GM13977 (cell line): ENCODE results near the gene ZNF346.
"Not testable (repeated sequence)": the region's sequence is repeated elsewhere in the genome, so short reads cannot be mapped to it uniquely, and the experiment has no call there.

ENCODE experiments used
- DNase-seq: peaks from one replicate; pipeline ENCODE4 v3.0.0; 2012; ENCODE audit warnings: low spot score
- in situ Hi-C: fragments of 300-500 bp; cut with MboI; formaldehyde crosslinking; loops from one replicate; pipeline ENCODE4 v1.12.0; 2022; ENCODE audit warnings: low sequenced_read_pairs, low pct_unique_long_range_greater_than_20kb, mixed read lengths, inconsistent platforms; ENCODE audit not compliant: unreplicated experiment
- TF ChIP-seq, protein P1 (sequence below): IDR thresholded peaks from 2 replicates; pipeline ENCODE4 v1.5.1; 2012; ENCODE audit warnings: mild to moderate bottlenecking, control low read depth; ENCODE audit not compliant: insufficient read depth; ENCODE audit errors: extremely low read depth, missing control alignments

ZNF346 gene, protein sequence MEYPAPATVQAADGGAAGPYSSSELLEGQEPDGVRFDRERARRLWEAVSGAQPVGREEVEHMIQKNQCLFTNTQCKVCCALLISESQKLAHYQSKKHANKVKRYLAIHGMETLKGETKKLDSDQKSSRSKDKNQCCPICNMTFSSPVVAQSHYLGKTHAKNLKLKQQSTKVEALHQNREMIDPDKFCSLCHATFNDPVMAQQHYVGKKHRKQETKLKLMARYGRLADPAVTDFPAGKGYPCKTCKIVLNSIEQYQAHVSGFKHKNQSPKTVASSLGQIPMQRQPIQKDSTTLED

DNA sequence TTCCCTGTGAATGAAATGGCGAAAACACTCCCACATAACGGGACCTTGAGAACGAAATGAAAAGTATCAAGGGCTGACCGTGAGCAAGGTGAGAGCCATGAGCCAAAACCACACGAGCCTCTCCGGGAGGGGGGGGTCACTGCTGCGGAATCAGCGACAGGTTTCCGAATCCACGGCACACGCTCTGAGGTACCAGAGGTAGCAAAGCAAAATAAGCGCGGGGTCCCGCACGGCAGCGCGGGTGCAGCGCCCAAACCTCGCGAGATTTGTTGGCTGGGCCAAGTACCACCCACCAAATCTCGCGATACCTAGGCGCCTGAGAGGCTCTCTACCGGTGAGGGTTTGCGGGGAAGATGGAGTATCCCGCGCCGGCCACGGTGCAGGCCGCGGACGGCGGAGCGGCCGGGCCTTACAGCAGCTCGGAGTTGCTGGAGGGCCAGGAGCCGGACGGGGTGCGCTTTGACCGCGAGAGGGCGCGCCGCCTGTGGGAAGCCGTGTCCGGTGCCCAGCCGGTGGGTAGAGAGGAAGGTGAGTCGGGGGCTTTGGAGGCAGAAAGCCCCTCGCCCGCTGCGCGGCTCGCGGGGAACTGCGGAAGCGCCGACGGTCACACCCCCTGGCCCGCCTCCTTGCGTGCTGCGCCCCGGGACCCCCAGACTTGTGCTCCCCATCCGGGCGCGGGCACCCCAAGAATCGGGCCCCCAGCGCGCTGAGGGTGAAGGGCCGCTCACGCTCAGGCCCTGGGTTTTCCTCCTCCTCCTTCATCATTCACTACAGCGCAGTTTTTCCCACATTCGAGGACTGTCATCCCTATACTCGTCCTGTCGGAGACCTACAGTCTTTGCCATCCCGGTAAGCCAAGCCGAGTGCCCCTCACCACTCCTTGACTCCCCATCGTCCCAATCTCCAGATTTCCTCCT lies at the start of gene ZNF346:
ZNF346 (plus strand) TSS at position 311 of the 917 bp plus-strand sequence; CDS start at position 354, 43 bp downstream.
- peak; percentile 97 for DNase-seq
- in situ Hi-C loops: no loop called here
- TF ChIP-seq, protein P1, sequence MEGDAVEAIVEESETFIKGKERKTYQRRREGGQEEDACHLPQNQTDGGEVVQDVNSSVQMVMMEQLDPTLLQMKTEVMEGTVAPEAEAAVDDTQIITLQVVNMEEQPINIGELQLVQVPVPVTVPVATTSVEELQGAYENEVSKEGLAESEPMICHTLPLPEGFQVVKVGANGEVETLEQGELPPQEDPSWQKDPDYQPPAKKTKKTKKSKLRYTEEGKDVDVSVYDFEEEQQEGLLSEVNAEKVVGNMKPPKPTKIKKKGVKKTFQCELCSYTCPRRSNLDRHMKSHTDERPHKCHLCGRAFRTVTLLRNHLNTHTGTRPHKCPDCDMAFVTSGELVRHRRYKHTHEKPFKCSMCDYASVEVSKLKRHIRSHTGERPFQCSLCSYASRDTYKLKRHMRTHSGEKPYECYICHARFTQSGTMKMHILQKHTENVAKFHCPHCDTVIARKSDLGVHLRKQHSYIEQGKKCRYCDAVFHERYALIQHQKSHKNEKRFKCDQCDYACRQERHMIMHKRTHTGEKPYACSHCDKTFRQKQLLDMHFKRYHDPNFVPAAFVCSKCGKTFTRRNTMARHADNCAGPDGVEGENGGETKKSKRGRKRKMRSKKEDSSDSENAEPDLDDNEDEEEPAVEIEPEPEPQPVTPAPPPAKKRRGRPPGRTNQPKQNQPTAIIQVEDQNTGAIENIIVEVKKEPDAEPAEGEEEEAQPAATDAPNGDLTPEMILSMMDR: peak; percentile 54

DNA sequence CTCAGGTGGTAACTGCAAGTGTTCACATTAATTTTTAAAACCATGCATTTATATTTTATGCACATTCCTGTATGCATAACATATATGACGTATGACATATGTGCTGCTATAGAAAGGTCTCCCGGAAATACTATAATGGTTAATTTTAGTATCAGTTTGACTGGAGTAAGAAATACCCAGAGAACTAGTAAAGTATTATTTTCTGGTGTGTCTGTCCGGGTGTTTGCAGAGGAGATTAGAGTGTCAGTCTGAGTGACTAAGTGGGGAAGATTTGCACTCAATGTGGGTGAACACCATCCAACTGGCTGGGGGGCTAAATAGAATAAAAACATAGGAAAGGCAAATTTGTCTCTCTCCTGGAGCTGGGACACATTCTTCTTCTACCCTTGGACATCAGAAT lies 42.8 kb upstream of the ZNF346 start:
- DNase-seq: no peak
- TF ChIP-seq, protein P1: no peak
- in situ Hi-C loops: no loop called here

DNA sequence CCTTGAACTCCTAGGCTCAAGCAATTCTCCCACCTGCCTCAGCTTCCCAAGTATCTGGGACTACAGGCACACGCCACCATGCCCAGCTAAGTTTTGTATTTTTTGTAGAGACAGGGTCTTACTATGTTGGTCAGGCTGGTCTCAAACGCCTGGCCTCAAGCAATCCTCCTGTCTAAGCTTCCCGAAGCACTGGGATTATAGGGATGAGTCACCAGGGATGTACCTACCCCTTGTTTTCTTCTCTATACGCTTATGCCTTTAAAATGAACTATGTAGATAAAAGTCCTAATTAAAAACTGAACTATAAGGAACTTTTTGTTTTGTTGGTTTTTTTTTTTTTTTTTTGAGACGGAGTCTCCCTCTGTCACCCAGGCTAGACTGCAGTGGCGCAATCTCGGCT lies 41.7 kb upstream of the ZNF346 start:
- in situ Hi-C loops: no loop called here
- DNase-seq: no peak
- TF ChIP-seq, protein P1: no peak

DNA sequence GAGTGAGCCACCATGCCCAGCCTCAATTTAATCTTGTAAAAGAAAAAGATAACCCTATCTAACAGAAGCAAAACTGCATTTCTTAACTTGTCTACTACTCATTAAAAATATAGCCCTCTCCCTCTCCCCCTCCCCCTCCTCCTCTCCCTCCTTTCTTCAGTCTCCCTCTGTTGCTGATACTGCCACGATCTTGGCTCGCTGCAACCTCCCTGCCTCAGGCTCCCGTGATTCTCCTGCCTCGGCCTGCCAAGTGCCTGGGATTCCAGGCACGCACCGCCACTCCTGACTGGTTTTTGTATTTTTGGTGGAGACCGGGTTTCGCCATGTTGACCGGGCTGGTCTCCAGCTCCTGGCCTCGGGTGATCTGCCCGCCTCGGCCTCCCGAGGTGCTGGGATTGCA lies 39.4 kb upstream of the ZNF346 start:
- in situ Hi-C loops, DNase-seq: not testable (repeated sequence)

DNA sequence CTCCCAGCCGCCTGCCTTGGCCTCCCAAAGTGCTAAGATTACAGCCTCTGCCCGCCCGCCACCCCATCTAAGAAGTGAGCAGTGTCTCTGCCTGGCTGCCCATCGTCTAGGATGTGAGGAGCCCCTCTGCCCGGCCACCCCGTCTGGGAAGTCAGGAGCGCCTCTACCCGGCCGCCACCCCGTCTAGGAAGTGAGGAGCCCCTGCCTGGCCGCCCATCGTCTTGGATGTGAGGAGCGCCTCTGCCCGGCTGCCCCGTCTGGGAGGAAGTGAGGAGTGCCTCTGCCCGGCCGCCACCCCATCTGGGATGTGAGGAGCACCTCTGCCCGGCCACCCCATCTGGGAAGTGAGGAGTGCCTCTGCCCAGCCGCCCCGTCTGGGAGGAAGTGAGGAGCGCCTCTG lies 38.9 kb upstream of the ZNF346 start:
- in situ Hi-C loops, DNase-seq: not testable (repeated sequence)

DNA sequence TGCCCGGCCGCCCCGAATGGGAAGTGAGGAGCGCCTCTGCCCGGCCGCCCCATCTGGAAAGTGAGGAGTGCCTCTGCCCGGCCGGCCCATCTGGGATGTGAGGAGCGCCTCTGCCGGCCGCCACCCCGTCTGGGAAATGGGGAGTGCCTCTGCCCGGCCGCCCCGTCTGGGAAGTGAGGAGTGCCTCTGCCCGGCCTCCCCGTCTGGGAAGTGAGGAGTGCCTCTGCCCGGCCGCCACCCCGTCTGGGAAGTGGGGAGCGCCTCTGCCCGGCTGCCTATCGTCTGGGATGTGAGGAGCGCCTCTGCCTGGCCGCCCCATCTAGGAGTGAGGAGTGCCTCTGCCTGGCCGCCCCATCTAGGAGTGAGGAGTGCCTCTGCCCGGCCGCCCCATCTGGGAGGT lies 38.3 kb upstream of the ZNF346 start:
- DNase-seq, in situ Hi-C loops: not testable (repeated sequence)

DNA sequence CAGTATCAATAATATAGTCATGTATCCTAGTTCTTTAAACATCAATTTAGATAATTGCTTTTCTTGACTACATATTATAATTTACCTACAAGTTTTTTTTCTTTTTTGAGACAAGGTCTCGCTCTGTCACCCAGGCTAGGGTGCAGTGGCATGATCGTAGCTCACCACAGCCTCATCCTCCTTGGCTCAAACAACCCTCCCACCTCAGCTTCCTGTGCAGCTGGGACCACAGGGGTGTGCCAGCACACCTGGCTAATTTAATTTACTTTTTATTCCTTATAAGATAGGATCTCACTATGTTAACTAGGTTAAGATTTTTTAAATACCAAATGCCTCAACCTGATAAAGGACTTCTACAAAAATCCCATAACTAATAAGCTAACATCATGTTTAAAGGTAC lies 37.0 kb upstream of the ZNF346 start:
- in situ Hi-C loops: no loop called here
- DNase-seq: no peak
- TF ChIP-seq, protein P1: no peak

DNA sequence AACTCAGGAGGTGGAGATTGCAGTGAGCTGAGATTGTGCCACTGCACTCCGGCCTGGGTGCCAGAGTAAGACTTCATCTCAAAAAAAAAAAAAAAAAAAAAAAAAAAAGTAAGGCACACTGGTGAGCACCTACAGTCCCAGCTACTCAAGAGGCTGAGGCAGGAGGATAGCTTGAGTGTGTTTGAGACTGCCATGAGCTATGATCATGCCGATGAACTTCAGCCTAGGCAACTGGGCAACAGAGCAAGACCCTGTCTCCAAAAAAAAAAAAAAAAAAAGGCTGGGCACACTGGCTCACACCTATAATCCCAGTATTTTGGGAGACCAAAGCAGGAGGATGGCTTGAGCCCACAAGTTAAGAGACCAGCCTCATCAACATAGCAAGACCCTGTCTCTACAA lies 36.2 kb upstream of the ZNF346 start:
- in situ Hi-C loops: no loop called here
- no peak for DNase-seq
- TF ChIP-seq, protein P1: no peak
